NCI-H1436 treated with DMSO at 0.1 percent for 48 hours (cell line): ENCODE data around the gene TNK2.

Experiments used
- DNase-seq: peaks from one replicate; lab custom pipeline; 2025; lab: John Stamatoyannopoulos, UW

The TNK2 gene

GRCh38 chr3:195899701-195900435 lies 8.5 kb downstream of the TNK2 start:
- no peak for DNase-seq

- no peak for DNase-seq
These were observed 10.4 kb downstream of the TNK2 start for GRCh38 chr3:195897853-195898415.

GRCh38 chr3:195897081-195897852 lies 11.1 kb downstream of the TNK2 start:
- no peak for DNase-seq

- no peak for DNase-seq
These were observed 11.8 kb downstream of the TNK2 start for GRCh38 chr3:195896361-195897080.

- no peak for DNase-seq
These were observed 12.4 kb downstream of the TNK2 start for GRCh38 chr3:195895861-195896360.

GRCh38 chr3:195895078-195895860 lies 13.1 kb downstream of the TNK2 start:
- no peak for DNase-seq

GRCh38 chr3:195893916-195894465 lies 14.4 kb downstream of the TNK2 start:
- DNase-seq = no peak

- DNase-seq = no peak
These were observed 14.8 kb downstream of the TNK2 start for GRCh38 chr3:195893516-195893915.

- no peak for DNase-seq
These were observed 15.3 kb downstream of the TNK2 start for GRCh38 chr3:195893044-195893395.

- DNase-seq = no peak
These were observed 16.0 kb downstream of the TNK2 start for GRCh38 chr3:195892105-195893043.

GRCh38 chr3:195891431-195892104 lies 16.8 kb downstream of the TNK2 start:
- DNase-seq = no peak

GRCh38 chr3:195889870-195890295 lies 18.5 kb downstream of the TNK2 start:
- DNase-seq = no peak

- DNase-seq = no peak
These were observed 19.1 kb downstream of the TNK2 start for GRCh38 chr3:195888981-195889869.

GRCh38 chr3:195888311-195888761 lies 20.0 kb downstream of the TNK2 start:
- DNase-seq = no peak

GRCh38 chr3:195887670-195888069 lies 20.7 kb downstream of the TNK2 start:
- no peak for DNase-seq

- DNase-seq = no peak
These were observed 21.9 kb downstream of the TNK2 start for GRCh38 chr3:195886181-195887141.
